HG03432 (cell line): ENCODE results near the gene FAM131C.

ENCODE experiments used
- ATAC-seq: cut with Tn5 transposase; IDR thresholded peaks from one replicate; pipeline ENCODE4 v1.9.1; 2021; ENCODE audit warnings: mild to moderate bottlenecking, moderate library complexity; ENCODE audit not compliant: unreplicated experiment

FAM131C gene

GRCh38 chr1:16077406-16078245 is 4.2 kb upstream of the FAM131C start:
- no peak for ATAC-seq

- no peak for ATAC-seq
Measured at GRCh38 chr1:16076865-16077238, 3.4 kb upstream of the FAM131C start.

- ATAC-seq: no peak
Measured at GRCh38 chr1:16076031-16076864, 2.8 kb upstream of the FAM131C start.

- no peak for ATAC-seq
Measured at GRCh38 chr1:16075337-16076030, 2.0 kb upstream of the FAM131C start.

- ATAC-seq: no peak
Measured at GRCh38 chr1:16074217-16074616, 766 bp upstream of the FAM131C start.

GRCh38 chr1:16072616-16073484 is 601 bp downstream of the FAM131C start:
- ATAC-seq: no peak

GRCh38 chr1:16072095-16072494 is 1.4 kb downstream of the FAM131C start:
- no peak for ATAC-seq

- ATAC-seq: no peak
Measured at GRCh38 chr1:16071614-16072013, 1.8 kb downstream of the FAM131C start.

GRCh38 chr1:16070640-16071355 is 2.7 kb downstream of the FAM131C start:
- no peak for ATAC-seq

- ATAC-seq: no peak
Measured at GRCh38 chr1:16068356-16069270, 4.8 kb downstream of the FAM131C start.

GRCh38 chr1:16067933-16068332 is 5.5 kb downstream of the FAM131C start:
- ATAC-seq: no peak

GRCh38 chr1:16067127-16067768 is 6.2 kb downstream of the FAM131C start:
- no peak for ATAC-seq

GRCh38 chr1:16066245-16066644 is 7.2 kb downstream of the FAM131C start:
- no peak for ATAC-seq

GRCh38 chr1:16065269-16065576 is 8.2 kb downstream of the FAM131C start:
- no peak for ATAC-seq

GRCh38 chr1:16064536-16065268 is 8.7 kb downstream of the FAM131C start:
- no peak for ATAC-seq

GRCh38 chr1:16063921-16064320 is 9.5 kb downstream of the FAM131C start:
- no peak for ATAC-seq

GRCh38 chr1:16063226-16063829 is 10.1 kb downstream of the FAM131C start:
- no peak for ATAC-seq
